Transverse colon (tissue), 3 donors: ENCODE measurements around the gene FRAS1.

Experiments
- CTCF ChIP-seq, 5 experiments: fragments of 200-600 bp in 3 of 5; fragments of 450-650 bp in 2 of 5; sonication (generic) in 3 of 5; IDR thresholded peaks; 1 replicate in 2 of 5; 2 replicates in 3 of 5; pipeline ENCODE4 v1.5.1; 2016 to 2017; ENCODE audit warnings: antibody characterized with exemption in 5 of 5, inconsistent platforms in 3 of 5, mild to moderate bottlenecking in 2 of 5, moderate library complexity in 1 of 5
- EP300 ChIP-seq: sonication (generic); formaldehyde crosslinking; IDR thresholded peaks from one replicate; pipeline ENCODE4 v1.6.1; 2017; ENCODE audit warnings: antibody characterized with exemption, low read depth

GRCh38 chr4:78543424-78544125 lies 486.5 kb downstream of the FRAS1 start:
- no peak for TF ChIP-seq EP300
- TF ChIP-seq CTCF (IDR thresholded peaks at IDR 0.05), result no peak
